HUES64 (cell line): ENCODE results near the gene TMEM106A.
"Not testable (repeated sequence)": the region's sequence is repeated elsewhere in the genome, so short reads cannot be mapped to it uniquely, and the experiment has no call there.

Source experiments
- H3K27ac ChIP-seq: 2 replicates; pipeline ENCODE4 v1.7.0; 2013; ENCODE audit warnings: low read depth, low read length, inconsistent platforms
- H3K27me3 ChIP-seq: 2 replicates; pipeline ENCODE4 v1.6.1; 2013; ENCODE audit warnings: mild to moderate bottlenecking, low read length; ENCODE audit not compliant: insufficient read depth
- H3K36me3 ChIP-seq: 2 replicates; pipeline ENCODE4 v1.6.1; 2013; ENCODE audit warnings: mild to moderate bottlenecking, low read length; ENCODE audit not compliant: insufficient read depth
- H3K4me1 ChIP-seq: 2 replicates; pipeline ENCODE4 v1.6.1; 2013; ENCODE audit warnings: mild to moderate bottlenecking, low read length, moderate library complexity; ENCODE audit not compliant: insufficient read depth
- H3K4me3 ChIP-seq: 2 replicates; pipeline ENCODE4 v1.5.1; 2013; ENCODE audit warnings: mild to moderate bottlenecking, low read length, moderate library complexity
- H3K9ac ChIP-seq: 2 replicates; pipeline ENCODE4 v1.6.1; 2013; ENCODE audit warnings: mild to moderate bottlenecking, low read depth, low read length
- H3K9me3 ChIP-seq: 2 replicates; pipeline ENCODE4 v1.6.1; 2013; ENCODE audit warnings: low read depth, low read length; ENCODE audit not compliant: insufficient read depth
- WGBS: fragments of 150-250, 120-280 bp; methylation state at CpG from one replicate; pipeline ENCODE4 v1.1.7; 2013; ENCODE audit warnings: missing lambda C conversion rate; 5-methylcytosine and 5-hydroxymethylcytosine counted together

The TMEM106A gene

DNA sequence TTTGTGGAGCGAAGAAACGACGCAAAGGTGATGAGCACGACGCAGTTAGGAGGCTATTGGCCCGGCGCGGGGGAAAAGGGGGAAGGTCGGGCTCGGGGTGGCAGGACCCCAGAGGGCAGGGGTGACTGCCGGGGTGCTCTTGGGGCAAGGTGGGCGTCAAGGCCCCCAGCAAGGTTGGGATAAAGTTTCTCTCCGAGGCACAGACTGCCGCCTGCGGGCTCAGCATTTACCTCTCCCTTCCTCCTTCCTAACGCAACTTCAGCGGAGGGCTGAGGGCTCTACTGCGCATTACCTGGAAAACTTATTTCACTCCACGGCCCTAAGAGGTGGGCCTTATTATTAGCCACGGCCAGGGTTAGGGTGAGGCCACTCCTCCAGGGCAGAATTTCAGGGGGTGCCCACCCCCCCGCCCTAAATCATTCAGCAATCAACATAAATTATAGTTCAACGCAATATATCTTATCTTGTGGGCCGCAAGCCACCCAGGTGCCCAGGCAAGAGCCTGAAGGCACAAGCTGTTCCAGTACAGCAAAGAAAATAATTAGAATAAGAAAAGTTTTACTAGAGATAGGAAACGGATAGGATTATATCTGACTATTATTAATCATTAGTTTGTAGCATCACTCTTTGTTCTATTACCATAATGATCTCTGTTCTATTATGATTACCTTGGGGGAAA, 20.5 kb downstream of the TMEM106A start:
- not testable (repeated sequence) for H3K4me1 ChIP-seq, H3K9ac ChIP-seq, H3K9me3 ChIP-seq, H3K4me3 ChIP-seq, H3K27ac ChIP-seq, H3K36me3 ChIP-seq, H3K27me3 ChIP-seq
- 97% methylated on average over 11 of the region's 24 CpGs for WGBS

DNA sequence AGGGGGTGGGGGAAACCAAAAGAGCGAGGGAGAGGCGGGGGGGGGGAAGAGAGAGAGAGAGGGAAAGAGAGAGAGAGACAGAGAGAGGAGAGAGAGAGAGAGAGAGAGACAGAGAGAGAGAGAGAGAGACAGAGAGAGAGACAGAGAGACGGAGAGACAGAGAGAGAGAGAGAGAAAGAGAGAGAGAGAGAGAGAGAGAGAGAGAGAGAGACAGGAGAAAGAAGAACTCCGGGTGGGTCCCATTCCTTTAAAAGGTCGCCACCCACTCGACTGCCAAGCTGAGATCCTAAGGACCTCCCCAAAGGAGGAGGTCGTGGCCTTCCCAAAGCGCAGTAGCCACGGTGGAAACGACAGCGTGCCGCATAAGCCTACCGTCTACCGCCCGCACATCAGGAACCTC, 21.6 kb downstream of the TMEM106A start:
- not testable (repeated sequence) for H3K27me3 ChIP-seq, H3K4me1 ChIP-seq, H3K9me3 ChIP-seq, H3K27ac ChIP-seq, H3K4me3 ChIP-seq, H3K9ac ChIP-seq, H3K36me3 ChIP-seq
- WGBS = no CpG with 5 or more reads among the region's 15 CpGs

DNA sequence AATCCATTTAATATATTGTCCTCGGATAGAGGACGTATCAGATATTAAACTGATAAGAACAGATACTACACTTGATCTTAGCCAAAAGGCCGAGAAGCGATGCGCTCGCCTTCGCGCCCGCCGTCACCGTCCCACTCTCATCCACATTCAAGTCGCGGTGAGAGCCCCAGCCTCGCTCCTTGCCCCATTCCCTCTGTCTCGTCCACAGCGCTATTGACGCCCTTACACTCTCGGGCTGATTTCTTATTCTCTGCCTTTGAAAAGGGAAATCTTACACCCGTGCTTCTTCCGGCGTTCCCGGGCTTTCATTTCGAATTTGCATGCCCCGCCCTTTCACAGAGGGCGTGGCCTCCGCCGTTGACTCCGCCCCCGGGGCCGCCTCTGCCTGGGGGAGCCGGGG, 22.2 kb downstream of the TMEM106A start, which contains the start of gene RNU2-1:
Gene RNU2-1, minus strand, starts transcription at position 101 of the 400 bp plus-strand sequence.
- H3K9ac ChIP-seq, H3K27me3 ChIP-seq, H3K36me3 ChIP-seq, H3K9me3 ChIP-seq, H3K27ac ChIP-seq, H3K4me3 ChIP-seq, H3K4me1 ChIP-seq: not testable (repeated sequence)
- WGBS = no CpG with 5 or more reads among the region's 31 CpGs

DNA sequence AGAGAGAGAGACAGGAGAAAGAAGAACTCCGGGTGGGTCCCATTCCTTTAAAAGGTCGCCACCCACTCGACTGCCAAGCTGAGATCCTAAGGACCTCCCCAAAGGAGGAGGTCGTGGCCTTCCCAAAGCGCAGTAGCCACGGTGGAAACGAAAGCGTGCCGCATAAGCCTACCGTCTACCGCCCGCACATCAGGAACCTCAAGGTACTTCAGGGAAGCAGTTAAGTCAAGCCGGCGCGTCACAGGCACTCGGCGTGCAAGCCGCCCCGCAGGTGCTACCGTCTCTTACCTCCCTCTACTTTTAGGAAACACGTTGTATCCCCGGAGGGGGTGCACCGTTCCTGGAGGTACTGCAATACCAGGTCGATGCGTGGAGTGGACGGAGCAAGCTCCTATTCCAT, 27.9 kb downstream of the TMEM106A start:
- not testable (repeated sequence) for H3K27me3 ChIP-seq, H3K9ac ChIP-seq, H3K4me3 ChIP-seq, H3K36me3 ChIP-seq, H3K4me1 ChIP-seq, H3K9me3 ChIP-seq, H3K27ac ChIP-seq
- no CpG with 5 or more reads among the region's 26 CpGs for WGBS

DNA sequence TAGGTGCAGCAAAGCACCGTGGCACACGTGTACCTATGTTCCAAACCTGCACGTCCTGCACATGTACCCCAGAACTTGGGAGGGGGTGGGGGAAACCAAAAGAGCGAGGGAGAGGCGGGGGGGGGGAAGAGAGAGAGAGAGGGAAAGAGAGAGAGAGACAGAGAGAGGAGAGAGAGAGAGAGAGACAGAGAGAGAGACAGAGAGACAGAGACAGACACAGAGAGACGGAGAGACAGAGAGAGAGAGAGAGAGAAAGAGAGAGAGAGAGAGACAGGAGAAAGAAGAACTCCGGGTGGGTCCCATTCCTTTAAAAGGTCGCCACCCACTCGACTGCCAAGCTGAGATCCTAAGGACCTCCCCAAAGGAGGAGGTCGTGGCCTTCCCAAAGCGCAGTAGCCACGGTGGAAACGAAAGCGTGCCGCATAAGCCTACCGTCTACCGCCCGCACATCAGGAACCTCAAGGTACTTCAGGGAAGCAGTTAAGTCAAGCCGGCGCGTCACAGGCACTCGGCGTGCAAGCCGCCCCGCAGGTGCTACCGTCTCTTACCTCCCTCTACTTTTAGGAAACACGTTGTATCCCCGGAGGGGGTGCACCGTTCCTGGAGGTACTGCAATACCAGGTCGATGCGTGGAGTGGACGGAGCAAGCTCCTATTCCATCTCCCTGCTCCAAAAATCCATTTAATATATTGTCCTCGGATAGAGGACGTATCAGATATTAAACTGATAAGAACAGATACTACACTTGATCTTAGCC, 29.1 kb downstream of the TMEM106A start:
- H3K9ac ChIP-seq, H3K4me3 ChIP-seq, H3K9me3 ChIP-seq, H3K27me3 ChIP-seq, H3K36me3 ChIP-seq, H3K4me1 ChIP-seq, H3K27ac ChIP-seq: not testable (repeated sequence)
- WGBS = no CpG with 5 or more reads among the region's 34 CpGs

DNA sequence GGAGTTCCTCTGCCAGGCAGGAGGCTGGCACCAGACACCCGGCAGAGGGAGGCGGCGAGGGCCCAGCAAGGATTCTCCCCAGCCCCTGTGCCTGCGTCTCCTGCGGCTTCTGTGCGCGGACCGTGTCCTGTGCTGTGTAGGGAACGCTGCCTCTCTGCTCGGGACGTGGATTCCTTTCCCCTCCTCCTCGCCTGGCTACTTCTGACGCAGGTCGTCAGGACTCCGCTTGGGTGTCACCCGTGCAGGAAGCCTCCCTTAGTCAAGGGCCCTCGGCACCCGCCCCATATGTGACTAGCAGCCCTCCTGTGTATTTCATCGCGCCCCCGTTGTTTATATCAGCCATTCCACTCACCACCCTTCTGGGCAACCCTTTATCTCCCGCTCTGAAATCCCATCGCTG, 34.8 kb downstream of the TMEM106A start:
- not testable (repeated sequence) for H3K27ac ChIP-seq, H3K4me3 ChIP-seq, H3K9ac ChIP-seq, H3K36me3 ChIP-seq, H3K9me3 ChIP-seq, H3K4me1 ChIP-seq, H3K27me3 ChIP-seq
- 61% methylated on average over 9 of the region's 23 CpGs for WGBS
